HepG2 (cell line): ENCODE measurements around the gene NSMCE4A. TPM values are rescaled to one million over a fixed set of nuclear protein-coding genes. Genes with fewer than 3 reads are reported as not detected.

Experiments used
- AKNA ChIP-seq: sonication (generic); formaldehyde crosslinking; IDR thresholded peaks from 2 replicates; pipeline ENCODE4 v1.4.0; 2020; ENCODE audit warnings: missing genetic modification reagents, borderline replicate concordance
- CCAR2 ChIP-seq: fragments of 200-400 bp; formaldehyde crosslinking; optimal IDR thresholded peaks from 2 replicates; pipeline ENCODE3; 2018; ENCODE audit warnings: low read depth, mild to moderate bottlenecking, low read length, moderate library complexity
- HNRNPL ChIP-seq: fragments of 200-400 bp; formaldehyde crosslinking; IDR thresholded peaks from 2 replicates; pipeline ENCODE4 v1.6.1; 2017; ENCODE audit warnings: mild to moderate bottlenecking, low read depth, low read length
- HNRNPLL ChIP-seq: fragments of 200-400 bp; formaldehyde crosslinking; IDR thresholded peaks from 2 replicates; pipeline ENCODE4 v1.6.1; 2017; ENCODE audit warnings: mild to moderate bottlenecking, low read depth, low read length; ENCODE audit not compliant: poor library complexity, severe bottlenecking
- JDP2 ChIP-seq: sonication (generic); formaldehyde crosslinking; IDR thresholded peaks from 2 replicates; pipeline ENCODE4 v1.8.1; 2022; ENCODE audit warnings: missing genetic modification reagents, borderline replicate concordance
- NBN ChIP-seq: fragments of 450-650 bp; conservative IDR thresholded peaks from 2 replicates; pipeline ENCODE4 v1.6.1; 2017
- PRMT3 ChIP-seq: sonication (generic); formaldehyde crosslinking; IDR thresholded peaks from 2 replicates; pipeline ENCODE4 v1.8.1; 2022; ENCODE audit warnings: low read depth, mild to moderate bottlenecking, moderate library complexity, missing genetic modification reagents, borderline replicate concordance
- SMARCC2 ChIP-seq: fragments of 450-650 bp; IDR thresholded peaks from 2 replicates; pipeline ENCODE4 v1.6.1; 2017; ENCODE audit warnings: antibody characterized with exemption, mild to moderate bottlenecking
- SNAI1 ChIP-seq: sonication (generic); formaldehyde crosslinking; IDR thresholded peaks from 2 replicates; pipeline ENCODE4 v1.5.0; 2020; ENCODE audit warnings: mild to moderate bottlenecking, missing genetic modification reagents, borderline replicate concordance
- THAP8 ChIP-seq: sonication (generic); formaldehyde crosslinking; IDR thresholded peaks from 2 replicates; pipeline ENCODE4 v1.5.1; 2020; ENCODE audit warnings: missing genetic modification reagents, mild to moderate bottlenecking, borderline replicate concordance
- USF2 ChIP-seq, 2 experiments: sonication (generic) in 1 of 2; formaldehyde crosslinking in 1 of 2; IDR thresholded peaks; 2 replicates each; pipeline versions ENCODE4 v1.5.1 to v1.6.1; 2011 to 2020; ENCODE audit warnings: borderline replicate concordance in 1 of 2, low read depth in 1 of 2, low read length in 1 of 2, mild to moderate bottlenecking in 1 of 2, missing genetic modification reagents in 1 of 2, moderate library complexity in 1 of 2
- ZBTB2 ChIP-seq: sonication (generic); formaldehyde crosslinking; IDR thresholded peaks from 2 replicates; pipeline ENCODE4 v1.8.0; 2022; ENCODE audit warnings: low read depth, missing genetic modification reagents
- ZMYM3 ChIP-seq: sonication (generic); formaldehyde crosslinking; IDR thresholded peaks from 2 replicates; pipeline ENCODE4 v1.5.1; 2020; ENCODE audit warnings: mild to moderate bottlenecking, missing genetic modification reagents
- ZNF501 ChIP-seq: sonication (generic); formaldehyde crosslinking; IDR thresholded peaks from 2 replicates; pipeline ENCODE4 v1.5.1; 2020; ENCODE audit warnings: mild to moderate bottlenecking, moderate library complexity, missing genetic modification reagents
- ZNF737 ChIP-seq: sonication (generic); formaldehyde crosslinking; IDR thresholded peaks from 2 replicates; pipeline ENCODE4 v1.5.0; 2020; ENCODE audit warnings: missing genetic modification reagents, mild to moderate bottlenecking, borderline replicate concordance
- ZNF891 ChIP-seq: sonication (generic); formaldehyde crosslinking; IDR thresholded peaks from 2 replicates; pipeline ENCODE4 v1.5.0; 2020; ENCODE audit warnings: mild to moderate bottlenecking, missing genetic modification reagents
- ZSCAN22 ChIP-seq: sonication (generic); formaldehyde crosslinking; IDR thresholded peaks from 2 replicates; pipeline ENCODE4 v1.4.0; 2020; ENCODE audit warnings: mild to moderate bottlenecking, missing genetic modification reagents
- polyA plus RNA-seq, 8 experiments: library from polyadenylated mRNA; depleted of rRNA in 3 of 8; stranded (reverse) in 7 of 8; unstranded in 1 of 8; fragments of >200 nt; fragmentation: Illumina TruSeq in 4 of 8; extraction: Trizol in 4 of 8; gene quantifications; 2 replicates each; pipeline versions ENCODE4 v1.2.1 to v1.2.3, GENCODE V29; 2011 to 2016; ENCODE audit warnings: low read depth in 4 of 8, missing spikeins in 1 of 8, mixed read lengths in 1 of 8; ENCODE audit not compliant: insufficient read depth in 1 of 8
- total RNA-seq, 5 experiments: library from RNA; depleted of rRNA; stranded (reverse); fragments of >200 nt; fragmentation: Illumina TruSeq; extraction: Trizol; gene quantifications; 2 replicates each; pipeline ENCODE4 v1.2.3, GENCODE V29; 2016; ENCODE audit warnings: low read depth in 1 of 5

Gene NSMCE4A
- total and polyA plus RNA-seq, 2 of the 13 experiments (the other 11 are each of a cell fraction or from before 2014, with no cell fraction given): 61.1 to 91.6 TPM

GRCh38 chr10:122019414-122019975 is 44.5 kb upstream of the NSMCE4A start (continued):
- TF ChIP-seq JDP2 (CRISPR knock-in tag): no peak
- TF ChIP-seq PRMT3 (CRISPR knock-in tag): no peak
- peak; percentile 31; the same call in 1 of the 2 replicates for TF ChIP-seq ZNF891
- TF ChIP-seq USF2 (IDR thresholded peaks at IDR 0.05; ENCODE audit: low read depth, low read length): no peak
- TF ChIP-seq USF2 (CRISPR knock-in tag; IDR thresholded peaks at IDR 0.05; ENCODE audit: borderline replicate concordance): no peak
- TF ChIP-seq ZMYM3 (CRISPR knock-in tag): 0 out of 2 replicates have a peak, but pooled peaks have one; percentile 23
- TF ChIP-seq AKNA (CRISPR knock-in tag): no peak
- TF ChIP-seq HNRNPL: no peak
- TF ChIP-seq HNRNPLL: peak; percentile 39
- TF ChIP-seq ZBTB2: no peak
- no peak for TF ChIP-seq NBN
- no peak for TF ChIP-seq SMARCC2
- peak; percentile 98 for TF ChIP-seq ZSCAN22 (CRISPR knock-in tag)
- TF ChIP-seq CCAR2: no peak
- TF ChIP-seq ZNF501: no peak
- TF ChIP-seq SNAI1 (CRISPR knock-in tag): no peak
- no peak for TF ChIP-seq THAP8 (CRISPR knock-in tag)
- no peak for TF ChIP-seq ZNF737
